ENCODE results near the gene DHCR24.

Gene DHCR24

DNA sequence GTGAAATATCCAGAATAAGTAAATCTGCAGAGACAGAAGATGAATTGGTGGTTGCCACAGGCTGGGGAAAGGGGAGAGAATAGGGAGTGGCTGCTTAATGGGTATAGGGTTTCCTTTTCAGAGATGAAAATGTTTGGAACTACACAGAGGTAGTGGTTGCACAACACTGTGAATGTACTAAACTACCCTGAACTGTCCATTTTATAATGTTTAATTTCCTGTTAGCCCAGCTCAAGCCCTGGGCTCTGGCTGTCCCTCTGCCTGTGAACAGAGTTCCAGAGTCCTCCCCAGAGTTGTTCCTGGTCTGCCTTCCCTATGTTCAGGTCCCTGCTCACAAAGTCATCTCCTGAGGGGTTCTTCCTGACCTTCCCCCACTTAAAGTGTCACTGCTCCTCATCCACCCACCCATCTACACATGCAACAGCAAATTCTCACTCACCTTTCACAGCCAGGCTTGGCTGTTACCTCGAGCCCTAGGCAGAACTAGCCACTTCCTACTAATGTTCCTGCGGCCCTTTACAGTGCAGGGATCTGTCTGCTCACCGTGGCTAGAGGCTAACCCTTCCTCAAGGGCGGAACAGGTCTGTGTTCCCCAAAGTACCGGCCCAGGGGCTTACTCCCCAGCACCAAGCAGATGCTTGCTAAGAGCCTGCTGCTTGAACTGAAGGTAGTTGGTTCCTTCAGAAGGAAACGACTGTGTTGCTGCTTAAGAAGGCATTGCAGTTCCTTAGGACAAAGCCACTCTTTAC is 22.4 kb downstream of the DHCR24 start:
- TF ChIP-seq, protein P1, sequence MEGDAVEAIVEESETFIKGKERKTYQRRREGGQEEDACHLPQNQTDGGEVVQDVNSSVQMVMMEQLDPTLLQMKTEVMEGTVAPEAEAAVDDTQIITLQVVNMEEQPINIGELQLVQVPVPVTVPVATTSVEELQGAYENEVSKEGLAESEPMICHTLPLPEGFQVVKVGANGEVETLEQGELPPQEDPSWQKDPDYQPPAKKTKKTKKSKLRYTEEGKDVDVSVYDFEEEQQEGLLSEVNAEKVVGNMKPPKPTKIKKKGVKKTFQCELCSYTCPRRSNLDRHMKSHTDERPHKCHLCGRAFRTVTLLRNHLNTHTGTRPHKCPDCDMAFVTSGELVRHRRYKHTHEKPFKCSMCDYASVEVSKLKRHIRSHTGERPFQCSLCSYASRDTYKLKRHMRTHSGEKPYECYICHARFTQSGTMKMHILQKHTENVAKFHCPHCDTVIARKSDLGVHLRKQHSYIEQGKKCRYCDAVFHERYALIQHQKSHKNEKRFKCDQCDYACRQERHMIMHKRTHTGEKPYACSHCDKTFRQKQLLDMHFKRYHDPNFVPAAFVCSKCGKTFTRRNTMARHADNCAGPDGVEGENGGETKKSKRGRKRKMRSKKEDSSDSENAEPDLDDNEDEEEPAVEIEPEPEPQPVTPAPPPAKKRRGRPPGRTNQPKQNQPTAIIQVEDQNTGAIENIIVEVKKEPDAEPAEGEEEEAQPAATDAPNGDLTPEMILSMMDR (IDR thresholded peaks at IDR 0.05; ENCODE audit: low read depth, low read length, missing control alignments): no peak
- no peak overlapping the region for H3K4me3 ChIP-seq (replicated peaks; ENCODE audit: low read depth, low read length)
- DNase-seq (ENCODE audit: extremely low read depth, low read depth): no peak

DNA sequence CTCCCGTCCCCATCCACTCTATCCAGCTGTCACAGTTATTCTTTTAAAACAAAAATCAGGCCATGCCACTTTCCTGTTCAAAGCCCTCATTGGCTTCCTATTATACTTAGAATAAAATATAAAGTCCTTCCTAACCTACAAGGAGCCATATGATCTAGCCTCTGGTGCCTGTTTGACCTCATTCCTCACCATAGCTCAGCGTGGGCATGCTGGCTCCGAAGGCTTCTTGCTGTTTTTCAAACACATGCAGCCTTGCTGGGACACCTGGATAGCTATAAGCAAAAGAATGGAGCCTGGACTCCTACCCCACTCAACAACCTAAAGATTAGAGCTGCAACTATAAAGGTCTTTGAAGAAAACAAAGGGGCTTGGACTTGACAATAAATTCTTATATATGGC is 23.7 kb downstream of the DHCR24 start:
- no peak overlapping the region for H3K4me3 ChIP-seq (replicated peaks; ENCODE audit: low read depth, low read length)
- TF ChIP-seq, protein P1 (IDR thresholded peaks at IDR 0.05; ENCODE audit: low read depth, low read length, missing control alignments): no peak
- no peak for DNase-seq (ENCODE audit: extremely low read depth, low read depth)

DNA sequence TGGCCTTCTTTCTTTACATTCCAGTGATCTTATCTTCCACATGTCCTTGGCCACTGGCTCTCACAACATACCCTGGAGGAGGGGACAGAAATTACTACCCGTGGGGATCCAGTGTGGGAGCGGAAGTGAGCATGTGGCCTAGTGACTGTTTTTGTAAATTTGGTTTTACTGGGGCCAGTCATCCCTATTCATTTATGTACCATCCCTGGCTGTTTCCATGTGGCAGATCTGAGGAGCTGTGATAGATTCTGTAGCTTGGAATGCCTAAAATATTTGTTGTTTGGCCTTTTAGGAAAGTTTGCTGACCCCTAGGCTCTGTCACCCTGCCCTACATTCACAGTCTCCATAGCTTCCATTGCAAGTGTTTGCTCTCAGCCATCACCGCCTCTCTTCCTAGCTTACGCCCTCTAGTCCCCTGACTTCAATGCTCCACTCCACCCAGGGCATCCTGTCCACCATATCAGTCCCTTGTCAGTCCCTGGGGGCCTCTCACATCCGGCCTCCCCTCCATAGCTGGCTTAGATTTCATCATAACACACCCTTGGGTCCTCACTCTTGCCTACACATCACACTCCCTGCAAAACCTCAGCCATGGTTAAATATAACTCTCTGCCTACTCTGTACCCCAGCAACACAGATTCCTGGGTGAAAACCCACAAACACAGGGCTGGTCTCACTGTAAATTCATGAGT is 25.8 kb downstream of the DHCR24 start:
- TF ChIP-seq, protein P1 (IDR thresholded peaks at IDR 0.05; ENCODE audit: low read depth, low read length, missing control alignments): no peak
- H3K4me3 ChIP-seq (replicated peaks; ENCODE audit: low read depth, low read length): no peak overlapping the region
- DNase-seq (ENCODE audit: extremely low read depth, low read depth): no peak

DNA sequence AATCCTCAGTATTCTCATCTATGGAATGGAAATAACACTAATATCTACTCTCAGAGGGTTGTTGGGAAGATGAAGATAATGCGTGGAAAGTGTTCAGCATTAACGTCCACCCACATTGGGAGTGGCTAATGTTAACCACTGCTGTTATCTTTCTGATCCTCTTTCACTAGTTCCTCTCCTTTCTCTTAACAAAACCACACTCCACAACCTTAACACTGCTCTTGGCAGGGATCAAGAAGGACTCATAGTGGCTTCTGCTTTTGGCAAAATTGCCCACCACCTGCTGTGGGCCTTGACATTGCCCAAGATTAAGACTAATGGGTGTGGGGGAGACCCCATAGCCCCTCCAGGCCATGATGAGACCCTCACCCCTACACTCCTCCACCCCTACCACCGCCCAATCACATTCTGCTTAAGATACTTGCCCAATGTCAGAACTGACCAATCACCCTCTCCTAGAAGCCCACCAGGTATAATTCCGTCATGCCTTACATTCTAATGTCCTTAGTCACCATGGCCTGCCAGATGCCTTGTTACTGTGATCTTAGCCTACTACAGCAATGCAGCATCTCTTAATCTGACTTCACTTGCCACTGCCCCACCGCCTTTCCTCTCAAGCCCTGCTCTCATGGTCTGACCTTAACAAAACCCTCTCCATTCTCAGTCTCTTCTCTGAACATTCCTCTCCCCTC is 27.1 kb downstream of the DHCR24 start:
- TF ChIP-seq, protein P1 (IDR thresholded peaks at IDR 0.05; ENCODE audit: low read depth, low read length, missing control alignments): no peak
- H3K4me3 ChIP-seq (replicated peaks; ENCODE audit: low read depth, low read length): no peak overlapping the region
- no peak for DNase-seq (ENCODE audit: extremely low read depth, low read depth)

DNA sequence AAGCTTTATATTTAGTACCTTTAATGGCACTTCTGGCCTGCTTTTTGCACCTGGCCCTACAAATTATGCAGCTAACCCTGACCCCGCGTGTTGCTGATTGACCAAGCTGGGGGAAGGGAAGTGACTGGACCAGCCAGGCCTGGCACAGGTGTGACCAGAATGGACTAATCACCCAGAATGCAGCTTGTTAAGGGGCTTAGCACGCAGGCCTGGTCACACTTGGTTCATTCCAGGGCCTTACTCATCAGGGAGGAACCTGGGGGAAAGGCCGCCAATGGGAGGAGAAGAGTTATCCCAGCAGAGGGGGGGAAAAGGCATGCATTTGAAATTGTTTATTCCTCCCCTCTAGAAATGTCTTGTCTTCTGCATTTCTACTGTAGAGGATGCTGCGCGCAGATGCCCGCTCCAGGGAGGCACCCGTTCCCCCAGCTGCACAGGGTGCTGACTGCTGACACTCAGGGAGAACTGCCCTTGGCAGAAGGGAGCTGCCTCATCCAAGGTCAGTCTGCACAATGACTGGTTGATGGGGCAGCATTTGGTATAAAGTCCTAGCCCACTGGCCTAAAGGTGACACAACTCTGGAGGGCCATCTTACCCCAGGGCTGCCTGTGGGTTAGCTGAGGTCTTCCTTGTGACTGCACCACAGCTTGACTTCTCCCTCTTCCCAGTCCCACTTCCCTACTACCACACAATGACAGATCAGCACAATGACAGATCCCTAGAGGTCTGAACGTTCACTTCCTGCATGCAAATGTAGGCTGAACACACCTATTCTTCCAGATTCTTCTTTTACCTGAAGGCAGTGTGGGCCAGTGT is 29.0 kb downstream of the DHCR24 start:
- H3K4me3 ChIP-seq (replicated peaks; ENCODE audit: low read depth, low read length): no peak overlapping the region
- TF ChIP-seq, protein P1 (IDR thresholded peaks at IDR 0.05; ENCODE audit: low read depth, low read length, missing control alignments): no peak
- no peak for DNase-seq (ENCODE audit: extremely low read depth, low read depth)

DNA sequence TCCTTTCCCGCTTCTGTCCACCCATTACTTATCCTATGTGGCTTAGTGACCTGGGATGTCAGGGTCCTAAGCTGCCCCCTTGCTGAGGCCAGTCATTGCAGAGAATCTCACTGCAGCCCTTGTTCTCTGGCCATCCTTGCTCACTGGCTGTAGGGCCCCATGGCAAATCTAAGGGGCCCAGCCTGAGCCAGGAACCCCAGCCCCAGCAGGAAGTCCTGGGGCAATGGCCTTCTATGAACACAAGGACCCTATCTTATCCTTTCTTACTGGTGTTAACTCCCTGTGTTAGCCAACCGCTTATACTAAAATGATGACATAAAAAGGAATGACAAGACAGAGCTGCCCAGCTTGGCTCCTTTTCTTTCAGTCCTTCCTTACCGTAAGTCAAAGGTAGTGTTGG is 29.9 kb downstream of the DHCR24 start:
- TF ChIP-seq, protein P1 (IDR thresholded peaks at IDR 0.05; ENCODE audit: low read depth, low read length, missing control alignments): no peak
- no peak overlapping the region for H3K4me3 ChIP-seq (replicated peaks; ENCODE audit: low read depth, low read length)
- DNase-seq (ENCODE audit: extremely low read depth, low read depth): no peak

Measured in HFF-Myc (cell line).